ENCODE results near the gene SLC1A1.

- no peak for TF ChIP-seq CTCF (IDR thresholded peaks at IDR 0.05)
- no peak for TF ChIP-seq POLR2A (IDR thresholded peaks at IDR 0.05)
These were observed 50.2 kb downstream of the SLC1A1 start for GRCh38 chr9:4540425-4540824.
